GF-D8 (cell line): ENCODE data around the gene ABHD4.
"Not testable (repeated sequence)": the region's sequence is repeated elsewhere in the genome, so short reads cannot be mapped to it uniquely, and the experiment has no call there.

Source experiments
- DNase-seq: peaks from one replicate; lab custom pipeline; 2025; lab: John Stamatoyannopoulos, UW

Gene ABHD4

GRCh38 chr14:22627506-22628263, 29.6 kb downstream of the ABHD4 start:
- DNase-seq: no peak

- DNase-seq: no peak
These were observed 31.3 kb downstream of the ABHD4 start for GRCh38 chr14:22629361-22629760.

GRCh38 chr14:22630066-22630465, 32.0 kb downstream of the ABHD4 start:
- DNase-seq: no peak

GRCh38 chr14:22630486-22630885, 32.4 kb downstream of the ABHD4 start:
- DNase-seq: no peak

GRCh38 chr14:22634233-22634900, 36.3 kb downstream of the ABHD4 start:
- DNase-seq: no peak

GRCh38 chr14:22635980-22636379, 37.9 kb downstream of the ABHD4 start:
- not testable (repeated sequence) for DNase-seq

- DNase-seq: no peak
These were observed 42.1 kb downstream of the ABHD4 start for GRCh38 chr14:22640192-22640591.

- no peak for DNase-seq
These were observed 43.7 kb downstream of the ABHD4 start for GRCh38 chr14:22641846-22642245.

GRCh38 chr14:22644305-22644635, 46.2 kb downstream of the ABHD4 start, which contains the start of gene OR6J1:
Gene OR6J1, minus strand, starts transcription at chr14:22644352. Its CDS starts 9,541 bp downstream, at chr14:22634811.
- no peak for DNase-seq

- DNase-seq: peak; percentile 23
These were observed 48.6 kb downstream of the ABHD4 start for GRCh38 chr14:22646570-22647254.

- DNase-seq: no peak
These were observed 50.4 kb downstream of the ABHD4 start for GRCh38 chr14:22648506-22648905.

- no peak for DNase-seq
These were observed 52.1 kb downstream of the ABHD4 start for GRCh38 chr14:22650046-22650739.

- peak; percentile 19 for DNase-seq
These were observed 52.9 kb downstream of the ABHD4 start for GRCh38 chr14:22650960-22651521.

GRCh38 chr14:22651586-22651985, 53.5 kb downstream of the ABHD4 start:
- no peak for DNase-seq

GRCh38 chr14:22653012-22653621, 55.0 kb downstream of the ABHD4 start:
- peak; percentile 14 for DNase-seq

GRCh38 chr14:22656226-22656625, 58.1 kb downstream of the ABHD4 start:
- DNase-seq: no peak

GRCh38 chr14:22656945-22657731, 59.0 kb downstream of the ABHD4 start:
- DNase-seq: no peak

- peak; percentile 5 for DNase-seq
These were observed 59.8 kb downstream of the ABHD4 start for GRCh38 chr14:22657861-22658260.

GRCh38 chr14:22658946-22659345, 60.8 kb downstream of the ABHD4 start:
- no peak for DNase-seq

- no peak for DNase-seq
These were observed 62.6 kb downstream of the ABHD4 start for GRCh38 chr14:22660654-22661053.
